GM18517 (cell line): ENCODE results near the gene GALNT17.
"Not testable (repeated sequence)": the region's sequence is repeated elsewhere in the genome, so short reads cannot be mapped to it uniquely, and the experiment has no call there.

Experiments used
- ATAC-seq: cut with Tn5 transposase; IDR thresholded peaks from one replicate; pipeline ENCODE4 v1.9.1; 2021; ENCODE audit warnings: mild to moderate bottlenecking, moderate library complexity; ENCODE audit not compliant: unreplicated experiment

Gene GALNT17

GRCh38 chr7:71721742-71722141 lies 589.8 kb downstream of the GALNT17 start:
- no peak for ATAC-seq

GRCh38 chr7:71723859-71724258 lies 591.9 kb downstream of the GALNT17 start:
- no peak for ATAC-seq

- no peak for ATAC-seq
These were observed 595.4 kb downstream of the GALNT17 start for GRCh38 chr7:71727347-71727746.

- ATAC-seq, result no peak
These were observed 599.8 kb downstream of the GALNT17 start for GRCh38 chr7:71731740-71732139.

GRCh38 chr7:71733107-71733870 lies 601.3 kb downstream of the GALNT17 start:
- no peak for ATAC-seq

GRCh38 chr7:71735961-71736556 lies 604.1 kb downstream of the GALNT17 start:
- ATAC-seq, result no peak

- not testable (repeated sequence) for ATAC-seq
These were observed 606.1 kb downstream of the GALNT17 start for GRCh38 chr7:71737931-71738540.

GRCh38 chr7:71739520-71740173 lies 607.7 kb downstream of the GALNT17 start:
- ATAC-seq, result no peak

- ATAC-seq, result no peak
These were observed 608.2 kb downstream of the GALNT17 start for GRCh38 chr7:71740174-71740560.

- no peak for ATAC-seq
These were observed 614.1 kb downstream of the GALNT17 start for GRCh38 chr7:71746006-71746405.

GRCh38 chr7:71750290-71750689 lies 618.3 kb downstream of the GALNT17 start:
- ATAC-seq, result no peak

- no peak for ATAC-seq
These were observed 620.4 kb downstream of the GALNT17 start for GRCh38 chr7:71752171-71752935.

- no peak for ATAC-seq
These were observed 621.3 kb downstream of the GALNT17 start for GRCh38 chr7:71753236-71753635.

GRCh38 chr7:71753956-71754664 lies 622.2 kb downstream of the GALNT17 start:
- ATAC-seq, result no peak

- no peak for ATAC-seq
These were observed 622.9 kb downstream of the GALNT17 start for GRCh38 chr7:71754828-71755227.

GRCh38 chr7:71761336-71761735 lies 629.4 kb downstream of the GALNT17 start:
- no peak for ATAC-seq
